ENCODE measurements around the gene USB1.
"Not testable (repeated sequence)": the region's sequence is repeated elsewhere in the genome, so short reads cannot be mapped to it uniquely, and the experiment has no call there.

USB1 gene

GRCh38 chr16:57995721-57996405, 5.3 kb upstream of the USB1 start:
- DNase-seq (ENCODE audit: low read depth): no peak

GRCh38 chr16:57996406-57997175, 4.6 kb upstream of the USB1 start:
- DNase-seq (ENCODE audit: low read depth): no peak

DNA sequence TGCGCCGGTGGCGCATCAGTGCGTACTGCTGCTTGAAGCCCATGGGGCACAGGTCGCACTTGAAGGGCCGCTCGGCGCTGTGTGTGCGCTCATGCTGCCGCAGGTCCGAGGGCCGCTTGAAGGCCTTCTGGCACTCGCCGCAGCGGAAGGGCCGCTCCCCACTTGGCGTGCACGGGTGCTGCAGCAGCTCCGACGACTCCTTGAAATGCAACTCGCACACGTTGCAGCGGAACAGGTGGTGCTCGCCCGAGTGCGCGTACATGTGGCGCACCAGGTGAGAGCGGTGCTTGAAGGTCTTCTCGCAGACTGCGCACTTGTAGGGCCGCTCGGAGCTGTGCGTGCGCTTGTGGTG, 4.1 kb upstream of the USB1 start:
- no peak for DNase-seq (ENCODE audit: low read depth)

GRCh38 chr16:57997528-57998265, 3.5 kb upstream of the USB1 start:
- DNase-seq (ENCODE audit: low read depth): no peak

DNA sequence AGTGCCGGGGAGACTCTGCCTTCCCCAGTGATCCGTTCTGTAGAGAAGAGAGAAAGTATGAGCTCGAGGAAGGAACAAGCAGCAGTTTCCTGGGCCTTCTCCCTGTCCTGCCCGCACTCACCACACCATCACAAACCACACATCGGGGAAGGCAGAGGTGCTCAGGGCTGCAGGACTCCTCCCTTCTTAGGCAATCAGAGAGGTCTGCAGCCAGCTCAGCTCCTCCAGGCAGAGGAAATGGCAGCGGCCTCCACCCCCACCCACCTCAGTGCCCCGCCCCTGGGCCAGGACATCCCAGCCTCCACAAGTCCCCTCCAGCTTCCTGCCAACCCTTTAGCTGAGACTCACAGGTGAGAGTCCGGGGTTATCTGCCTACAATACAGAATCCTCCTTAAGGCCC, 2.7 kb upstream of the USB1 start:
- peak; percentile 25 for DNase-seq (ENCODE audit: low read depth)

DNA sequence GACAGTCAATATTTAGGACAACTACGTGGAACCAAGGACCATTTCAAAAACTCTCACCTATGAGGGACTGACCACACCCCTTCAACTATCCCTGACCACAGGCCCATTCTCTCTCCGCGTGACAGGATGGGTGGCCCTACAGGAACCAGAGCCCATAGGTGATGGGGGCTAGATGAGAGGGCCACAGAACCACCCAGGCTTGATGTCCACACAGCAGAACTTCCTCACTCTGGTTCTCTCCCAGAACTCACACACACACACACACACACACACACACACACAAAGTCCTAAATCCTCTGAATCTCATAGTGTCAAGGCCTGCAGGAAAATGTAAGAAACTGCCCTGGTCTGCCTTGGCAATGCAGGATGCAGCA, 2.2 kb upstream of the USB1 start:
- DNase-seq (ENCODE audit: low read depth): no peak

DNA sequence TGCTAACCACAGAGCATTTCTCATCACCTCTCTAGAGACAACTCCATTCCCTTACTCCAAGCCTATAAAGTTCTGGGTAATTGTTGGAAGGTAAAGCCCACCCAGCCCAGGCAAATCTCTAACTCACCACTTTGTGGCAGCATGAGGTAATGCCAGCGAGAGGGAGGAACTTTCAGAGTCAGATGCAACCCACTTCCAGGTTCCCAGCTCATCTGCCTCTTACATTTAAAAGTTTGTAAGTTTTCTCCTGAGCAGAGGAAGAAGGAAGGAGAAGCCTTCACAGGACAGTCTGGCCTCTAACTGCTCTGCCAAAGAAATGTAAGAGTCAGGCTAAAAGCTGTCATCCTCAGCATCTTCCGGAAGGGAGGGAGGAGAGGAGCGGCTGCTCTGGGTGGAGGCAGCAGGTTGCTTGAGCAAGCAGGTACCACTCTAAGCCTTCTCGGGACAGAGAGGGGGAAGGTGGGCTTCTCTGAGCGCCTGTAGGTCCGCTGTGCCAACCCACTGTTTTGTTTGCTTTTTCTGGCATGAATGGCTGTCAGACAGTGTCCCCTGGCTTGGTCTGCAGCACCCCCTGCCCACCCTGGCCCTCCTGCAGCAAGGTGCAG, 1.7 kb upstream of the USB1 start:
- no peak for DNase-seq (ENCODE audit: low read depth)

GRCh38 chr16:57999971-58000705, 1.1 kb upstream of the USB1 start, which contains the start of gene ZNF319:
TSS of gene ZNF319 (minus strand) at chr16:58000672. CDS start at chr16:57998265, 2,407 bp downstream.
- DNase-seq (ENCODE audit: low read depth): no peak

DNA sequence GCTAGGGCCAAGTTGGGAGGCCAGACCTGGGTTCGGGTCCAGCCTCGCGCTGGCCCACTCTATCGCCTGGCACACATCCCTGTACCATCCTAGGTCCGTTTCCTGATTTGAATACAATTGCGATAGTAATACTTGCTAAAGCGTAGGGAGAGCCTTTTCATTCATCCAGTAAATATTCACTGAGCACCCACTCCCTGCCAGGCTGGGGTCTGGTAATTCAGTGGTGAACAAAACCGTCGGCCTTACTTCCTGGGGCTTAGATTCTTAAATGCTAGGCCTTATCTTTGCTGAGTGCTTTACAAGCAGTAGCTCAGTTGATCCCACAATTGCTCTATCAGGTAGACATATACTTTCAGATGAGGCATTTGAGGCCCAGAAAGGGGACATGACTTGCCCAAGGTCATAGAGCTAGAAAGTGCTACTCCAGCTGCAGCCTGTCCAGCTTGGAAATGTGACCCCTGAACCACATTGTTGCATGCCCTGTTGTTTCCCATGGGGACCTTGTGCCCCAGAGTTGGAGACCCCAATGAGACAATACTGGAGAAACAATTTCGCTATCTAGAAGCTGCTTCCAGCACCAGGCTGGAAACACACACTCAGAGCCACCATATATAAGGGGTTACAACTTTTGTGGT, 691 bp downstream of the USB1 start:
- no peak for DNase-seq (ENCODE audit: low read depth)

DNA sequence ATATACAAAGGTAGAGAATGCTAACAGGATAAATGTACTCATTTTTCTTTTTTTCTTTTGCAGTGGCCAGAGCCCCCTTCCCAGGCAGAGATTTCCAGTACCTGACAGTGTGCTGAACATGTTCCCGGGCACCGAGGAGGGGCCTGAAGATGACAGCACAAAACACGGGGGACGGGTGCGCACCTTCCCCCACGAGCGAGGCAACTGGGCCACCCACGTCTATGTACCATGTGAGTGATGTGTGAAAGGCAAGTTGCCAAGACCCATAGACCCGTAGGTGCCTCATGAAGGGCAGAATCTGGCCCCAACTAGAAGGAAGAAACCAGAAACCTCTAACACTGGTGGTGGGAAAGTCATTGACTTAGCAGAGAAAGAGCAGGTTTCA, 1.2 kb downstream of the USB1 start:
- DNase-seq (ENCODE audit: low read depth): no peak

DNA sequence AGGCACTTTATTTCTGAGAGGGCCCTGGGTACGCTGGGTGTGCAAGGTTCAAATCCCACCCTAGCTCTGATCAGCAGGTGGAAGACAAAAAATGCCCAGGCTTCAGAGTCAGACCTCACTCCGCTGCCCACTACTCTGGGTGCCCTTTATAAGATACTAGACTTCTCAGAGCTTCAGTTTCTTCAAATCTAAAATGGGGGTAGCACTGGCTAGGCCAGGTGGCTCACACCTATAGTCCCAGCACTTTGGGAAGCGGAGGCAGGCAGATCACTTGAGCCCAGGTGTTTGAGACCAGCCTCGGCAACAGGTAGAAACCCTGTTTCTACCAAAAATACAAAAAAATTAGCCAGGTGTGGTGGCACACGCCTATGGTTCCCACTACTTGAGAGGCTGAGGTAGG, 1.7 kb downstream of the USB1 start:
- no peak for DNase-seq (ENCODE audit: low read depth)

GRCh38 chr16:58004736-58005135, 3.5 kb downstream of the USB1 start:
- not testable (repeated sequence) for DNase-seq (ENCODE audit: low read depth)

DNA sequence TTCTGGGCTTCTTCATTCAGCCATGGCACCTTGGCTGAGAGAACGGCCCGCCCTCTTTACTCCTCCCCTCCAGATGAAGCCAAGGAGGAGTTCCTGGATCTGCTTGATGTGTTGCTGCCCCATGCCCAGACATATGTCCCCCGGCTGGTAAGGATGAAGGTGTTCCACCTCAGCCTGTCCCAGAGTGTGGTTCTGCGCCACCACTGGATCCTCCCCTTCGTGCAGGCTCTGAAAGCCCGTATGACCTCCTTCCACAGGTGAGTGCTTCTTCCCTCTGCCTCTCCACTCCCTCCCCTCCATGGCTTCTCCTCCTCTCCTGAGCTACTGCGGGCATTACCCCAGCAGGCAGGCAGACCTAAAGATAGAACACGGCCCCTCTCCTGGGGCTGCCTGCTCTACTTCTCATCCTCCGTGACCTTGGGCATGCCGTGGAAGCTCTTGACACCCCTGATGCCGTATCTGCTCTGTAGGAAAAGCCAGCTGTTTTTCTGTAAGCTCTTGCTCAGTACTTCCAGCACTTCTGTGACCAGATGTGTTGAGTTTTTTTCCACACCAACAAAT, 8.7 kb downstream of the USB1 start:
- no peak for DNase-seq (ENCODE audit: low read depth)

DNA sequence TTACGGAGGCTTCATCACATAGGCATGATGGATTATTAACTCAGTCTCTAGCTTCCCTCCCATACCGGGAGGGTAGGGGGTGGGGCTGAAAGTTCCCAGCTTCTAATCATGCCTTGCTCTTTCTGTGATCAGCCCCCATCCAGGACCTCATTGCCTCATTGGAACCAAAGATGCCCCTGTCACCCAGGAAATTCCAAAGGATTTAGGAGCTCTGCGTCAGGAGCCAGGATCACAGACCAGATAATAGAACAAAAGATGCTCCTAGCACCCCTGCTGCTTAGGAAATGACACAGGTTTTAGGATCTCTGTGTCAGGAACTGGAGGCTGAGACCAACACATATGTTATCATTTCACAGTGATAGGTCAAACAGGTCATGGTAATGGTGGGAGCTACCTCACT, 9.7 kb downstream of the USB1 start:
- DNase-seq (ENCODE audit: low read depth): no peak

DNA sequence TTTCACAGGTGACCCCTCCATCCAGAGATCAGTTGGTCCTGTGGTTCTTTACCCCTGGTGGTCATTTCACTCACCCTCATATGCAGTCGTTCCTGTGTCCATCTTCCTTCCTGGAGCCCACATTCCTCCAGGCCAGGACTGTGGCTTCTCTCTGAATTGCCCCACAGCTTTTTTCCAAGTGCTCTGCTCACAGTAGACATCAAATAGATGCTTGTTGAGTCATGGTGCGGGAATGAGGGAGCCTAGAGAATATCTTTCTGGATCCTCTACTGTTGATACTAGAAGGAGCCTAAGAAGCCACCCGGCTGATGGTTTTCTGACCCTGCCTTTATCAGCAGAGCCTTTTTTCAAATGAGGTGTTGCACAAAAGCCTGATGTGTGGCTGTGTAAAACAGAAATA, 10.4 kb downstream of the USB1 start:
- DNase-seq (ENCODE audit: low read depth): no peak

GRCh38 chr16:58012481-58012880, 11.3 kb downstream of the USB1 start:
- no peak for DNase-seq (ENCODE audit: low read depth)

GRCh38 chr16:58013201-58013956, 12.2 kb downstream of the USB1 start:
- DNase-seq (ENCODE audit: low read depth): no peak

DNA sequence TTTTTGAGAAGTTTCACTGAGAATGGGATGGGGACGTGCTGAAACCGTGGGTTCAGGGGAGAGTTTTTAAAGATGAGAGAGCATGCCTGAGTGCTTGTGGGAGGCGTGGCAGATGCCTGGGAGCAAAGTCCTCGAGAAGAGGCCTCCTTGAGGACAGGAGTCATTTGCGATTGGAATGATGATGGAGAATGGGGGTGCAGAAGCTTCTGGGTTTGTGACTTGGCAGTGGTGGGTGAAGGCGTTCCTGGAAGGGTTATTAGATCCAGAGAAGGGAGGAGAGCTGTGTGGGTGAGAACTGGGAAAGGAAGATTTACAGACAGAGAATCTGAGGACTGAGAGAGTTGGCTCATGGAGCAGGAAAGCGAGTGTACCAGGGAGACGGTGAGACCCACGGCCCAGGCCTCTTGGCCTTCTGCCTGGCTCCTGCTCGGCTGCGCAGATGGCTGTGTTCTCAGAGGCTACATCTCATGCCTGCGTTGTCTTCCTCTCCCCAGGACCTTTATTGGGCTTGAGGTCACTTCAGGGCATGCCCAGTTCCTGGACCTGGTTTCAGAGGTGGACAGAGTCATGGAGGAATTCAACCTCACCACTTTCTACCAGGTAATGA, 15.7 kb downstream of the USB1 start:
- no peak for DNase-seq (ENCODE audit: low read depth)

DNA sequence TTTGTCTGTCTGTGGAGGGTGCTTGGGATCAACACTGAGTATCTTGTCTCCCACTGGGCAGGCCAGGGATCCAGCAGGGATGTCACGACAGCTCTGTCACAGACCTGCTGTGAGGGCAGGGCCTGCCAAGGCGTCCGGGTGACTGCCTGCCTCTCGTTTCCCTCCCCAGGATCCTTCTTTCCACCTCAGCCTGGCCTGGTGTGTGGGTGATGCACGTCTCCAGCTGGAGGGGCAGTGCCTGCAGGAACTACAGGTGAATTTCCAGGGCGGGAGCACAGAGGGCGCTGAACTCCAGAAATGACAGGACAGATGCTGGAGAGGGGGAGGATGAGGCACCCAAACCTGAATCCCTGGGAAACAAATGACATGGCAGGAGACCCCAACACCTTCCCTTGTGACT, 17.6 kb downstream of the USB1 start:
- no peak for DNase-seq (ENCODE audit: low read depth)

Data from T follicular helper cell (primary cell).